A172 (cell line): ENCODE results near the gene MYH10. TPM values are rescaled to one million over a fixed set of nuclear protein-coding genes. Genes with fewer than 3 reads are reported as not detected.
A peak's percentile ranks its signal among the peaks of the same experiment; 100 is the strongest.
"Not testable (repeated sequence)": the region's sequence is repeated elsewhere in the genome, so short reads cannot be mapped to it uniquely, and the experiment has no call there.

Experiments
- DNase-seq: peaks from one replicate; pipeline ENCODE4 v3.0.0-alpha.2; 2015; ENCODE audit warnings: low spot score
- total RNA-seq: library from RNA; depleted of rRNA; stranded (reverse); fragments of >200 nt; shearing (Covaris generic); gene quantifications from 2 replicates; pipeline ENCODE4 v1.2.3, GENCODE V29; 2014

Gene MYH10
- total RNA-seq, 1 experiment from 2014 or later = 72.1 TPM

DNA sequence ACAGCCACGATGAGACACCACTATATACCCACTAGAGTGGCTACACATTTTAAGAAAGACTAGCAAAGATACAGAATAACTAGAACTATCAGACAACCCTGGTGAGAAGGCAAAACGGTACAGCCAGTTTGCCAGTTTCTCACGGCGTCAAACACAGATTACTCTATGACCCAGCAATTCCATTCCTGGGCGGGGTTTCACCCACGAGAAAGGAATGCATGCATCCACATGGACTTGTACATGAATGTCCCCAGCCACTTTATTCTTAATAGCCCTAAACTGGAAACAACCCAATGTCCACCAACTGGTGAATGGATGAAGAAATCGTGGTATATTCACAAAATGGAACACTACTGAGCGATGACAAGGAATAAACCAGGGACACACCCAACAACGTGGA, 74.5 kb downstream of the MYH10 start:
- DNase-seq = peak; percentile 40

DNA sequence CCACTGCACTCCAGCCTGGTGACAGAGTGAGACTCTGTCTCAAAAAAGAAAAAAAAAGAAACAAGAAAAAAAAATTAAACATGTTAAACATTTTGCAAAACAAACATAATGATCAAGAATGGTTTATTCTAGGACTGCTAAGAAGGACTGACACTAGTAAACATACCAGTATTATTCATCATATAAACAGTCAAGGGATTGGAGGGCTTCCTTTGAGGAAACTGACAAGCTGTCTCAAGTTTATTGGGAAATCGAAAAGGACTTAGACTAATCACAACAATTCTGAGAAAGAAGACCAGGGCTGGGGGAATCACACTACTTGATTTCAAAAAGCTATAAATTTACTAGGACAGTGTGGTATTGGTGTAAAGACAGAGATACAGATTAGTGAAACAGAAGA, 75.5 kb downstream of the MYH10 start:
- DNase-seq = no peak

DNA sequence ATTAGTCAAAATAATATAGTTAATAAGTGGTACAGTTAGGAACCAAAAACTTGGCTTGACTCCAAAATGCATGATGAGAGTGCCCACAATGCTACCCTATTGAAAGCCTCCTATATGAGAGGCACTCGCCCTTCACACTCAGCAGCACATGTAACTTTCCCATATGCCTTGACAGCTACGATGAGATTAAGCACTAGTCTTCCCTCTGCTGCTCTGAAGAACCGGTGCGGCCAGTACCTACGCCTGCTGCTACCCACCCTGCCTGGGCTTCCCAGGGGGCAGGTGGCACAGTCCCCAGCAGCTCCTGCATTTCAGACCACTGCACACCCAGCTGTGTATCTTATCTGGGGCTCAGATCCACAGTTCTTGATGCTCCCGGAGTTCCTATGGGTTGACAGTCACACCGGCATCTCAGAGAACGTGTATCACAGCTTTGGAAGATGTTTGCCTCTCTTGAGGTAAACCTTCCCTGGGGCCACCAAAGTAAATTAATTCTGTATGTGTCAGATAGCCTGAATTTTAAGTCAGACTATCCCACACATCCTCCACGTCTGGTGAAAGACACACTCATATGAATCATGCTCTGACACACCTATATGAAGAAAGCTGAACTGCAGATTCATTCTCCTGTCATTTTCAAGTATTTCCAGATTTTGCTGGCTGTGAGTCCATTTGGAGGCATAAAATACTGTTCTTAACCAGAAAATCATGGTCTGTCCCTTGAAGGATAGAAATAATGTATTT, 77.8 kb downstream of the MYH10 start:
- no peak for DNase-seq

DNA sequence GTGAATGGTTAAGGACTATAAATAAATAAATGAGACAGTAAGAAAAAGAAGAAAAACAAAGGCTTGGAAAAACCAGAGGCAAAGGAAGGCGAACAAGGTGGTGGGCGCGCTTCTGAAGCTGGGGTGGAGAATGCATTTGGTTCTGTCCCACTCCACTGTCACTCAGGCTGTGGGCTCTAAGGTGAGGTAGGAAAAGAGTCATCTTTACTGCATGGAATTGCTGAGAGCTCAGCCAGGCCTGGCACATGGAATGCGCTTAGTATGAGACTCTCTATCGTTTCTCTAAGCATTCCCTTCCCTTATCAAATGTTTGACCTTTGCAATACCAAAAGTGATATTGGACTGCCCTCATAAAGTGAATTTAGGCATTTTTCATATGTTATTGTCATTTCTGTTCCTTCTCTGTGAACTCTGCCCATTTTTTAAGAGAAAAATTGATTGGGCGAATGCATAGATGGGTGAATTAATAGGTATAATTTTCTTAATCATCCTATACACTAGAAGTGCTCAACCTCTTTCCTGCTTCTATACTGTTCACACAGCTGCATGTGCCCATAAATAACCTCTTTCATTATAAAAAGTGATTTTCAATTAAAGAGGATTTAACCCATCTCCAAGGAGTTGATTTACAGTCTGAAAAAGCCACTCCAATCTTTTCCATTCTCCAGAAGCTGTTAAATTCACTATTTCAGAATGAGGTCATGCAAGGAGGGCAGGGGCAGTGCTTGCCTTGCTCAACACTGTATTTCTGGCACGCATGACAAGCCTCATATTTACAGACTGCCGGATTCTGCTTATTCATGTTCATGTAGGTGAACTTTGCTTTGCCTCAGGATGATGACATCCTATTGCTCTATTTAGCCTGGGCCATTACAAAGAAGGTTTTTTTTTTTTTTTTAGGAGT, 87.7 kb downstream of the MYH10 start:
- DNase-seq = no peak

DNA sequence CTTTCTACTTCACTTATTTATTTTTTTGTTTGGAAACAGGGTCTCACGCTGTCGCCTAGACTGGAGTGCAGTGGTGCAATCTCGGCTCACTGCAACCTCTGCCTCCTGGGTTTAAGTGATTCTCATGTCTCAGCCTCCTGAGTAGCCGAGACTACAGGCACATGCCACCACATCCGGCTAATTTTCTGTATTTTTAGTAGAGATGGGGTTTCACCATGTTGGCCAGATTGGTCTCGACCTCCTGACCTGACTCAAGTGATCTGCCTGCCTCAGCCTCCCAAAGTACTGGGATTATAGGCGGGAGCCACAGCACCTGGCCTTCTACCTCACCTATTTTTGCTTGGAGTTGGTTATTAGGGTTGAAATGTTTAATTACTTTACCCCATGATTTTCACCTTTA, 90.5 kb downstream of the MYH10 start:
- DNase-seq = not testable (repeated sequence)

DNA sequence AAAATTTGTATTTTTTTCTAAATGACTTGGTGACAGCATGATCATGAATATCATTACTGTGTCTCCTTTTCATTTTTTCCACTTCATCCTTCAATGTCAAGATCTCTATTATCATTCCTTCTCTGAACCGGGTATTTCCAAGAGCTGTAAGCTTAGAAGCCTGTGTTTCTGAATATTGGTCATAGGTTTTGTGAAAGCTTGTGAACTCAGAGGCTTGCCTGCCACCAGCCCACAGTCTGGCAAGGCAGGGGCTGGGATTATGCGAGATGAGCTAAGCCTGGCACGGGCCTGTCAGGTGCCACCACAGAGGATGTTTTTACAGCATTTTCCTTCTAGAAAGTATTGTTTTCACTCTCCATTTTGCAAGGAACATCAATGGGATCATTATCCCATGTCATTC, 92.8 kb downstream of the MYH10 start:
- DNase-seq = no peak

DNA sequence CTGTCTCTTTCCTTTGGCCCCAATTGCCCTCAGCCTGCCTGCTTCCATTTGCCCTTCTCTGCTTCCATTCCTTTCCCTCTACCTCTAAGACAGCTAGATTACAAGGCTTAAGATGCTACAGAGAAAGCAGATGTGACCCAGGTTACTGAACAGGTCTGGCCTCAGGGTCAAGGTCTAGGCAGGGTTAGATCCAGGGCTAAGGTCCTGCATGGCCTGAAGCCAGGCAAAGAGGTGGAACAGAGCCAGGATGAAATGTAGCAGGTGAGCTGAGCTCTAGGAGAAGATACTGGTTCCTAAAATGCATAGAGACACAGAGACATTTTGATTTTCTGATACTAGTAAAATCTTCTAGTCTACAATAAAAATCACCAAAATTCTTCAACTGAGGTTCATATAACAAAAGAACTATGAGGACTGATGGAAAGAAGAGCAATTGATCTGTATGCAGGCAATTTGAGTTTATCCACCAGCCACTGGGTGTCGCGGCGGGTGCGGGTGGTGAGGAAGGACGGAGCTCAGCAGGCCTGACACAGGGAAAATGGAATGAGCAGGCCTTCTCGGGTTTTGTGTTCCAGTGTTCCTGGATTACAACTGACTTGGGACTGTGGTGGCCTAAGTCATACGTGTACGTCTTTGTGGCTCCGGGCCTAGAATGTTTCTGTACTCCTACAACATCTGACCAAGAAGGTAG, 95.9 kb downstream of the MYH10 start:
- no peak for DNase-seq

DNA sequence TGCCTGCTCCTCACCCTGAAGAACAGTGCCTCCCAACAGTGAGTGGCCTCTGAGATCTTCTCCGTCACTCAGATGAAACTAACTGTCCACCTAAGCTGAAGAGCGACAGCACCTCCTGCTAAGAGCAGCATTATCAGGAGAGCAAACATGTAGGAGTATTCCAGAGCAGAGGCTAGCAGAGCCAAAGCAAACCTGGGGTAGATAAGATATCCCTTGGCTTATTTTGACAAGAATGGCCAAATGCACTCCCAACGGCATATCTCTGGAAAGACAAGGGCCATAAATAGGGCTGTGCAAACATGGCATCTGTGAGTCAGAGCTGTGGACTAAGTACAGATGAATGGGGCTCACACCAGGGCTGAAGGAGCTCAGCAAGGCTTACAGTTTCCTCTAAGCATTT, 98.5 kb downstream of the MYH10 start:
- DNase-seq = no peak

DNA sequence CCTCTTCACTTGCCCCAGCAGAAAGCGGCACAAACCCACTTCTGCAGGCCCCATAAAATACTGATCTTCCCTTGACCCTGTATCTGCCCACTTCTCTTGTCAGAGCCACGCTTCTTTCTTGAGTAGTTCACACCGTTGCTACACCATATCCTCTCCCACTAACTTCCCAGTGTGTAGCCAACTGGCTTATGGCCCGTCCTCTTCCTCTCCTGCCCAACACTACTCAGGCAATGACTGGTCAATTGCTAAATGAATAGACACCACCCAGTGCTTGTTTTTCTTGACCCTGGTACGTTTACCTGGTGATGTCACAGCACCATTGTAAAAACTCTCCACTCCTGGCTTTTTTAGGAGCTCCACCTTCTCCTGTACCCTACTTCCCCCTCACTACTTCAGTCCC, 107.9 kb downstream of the MYH10 start:
- no peak for DNase-seq

DNA sequence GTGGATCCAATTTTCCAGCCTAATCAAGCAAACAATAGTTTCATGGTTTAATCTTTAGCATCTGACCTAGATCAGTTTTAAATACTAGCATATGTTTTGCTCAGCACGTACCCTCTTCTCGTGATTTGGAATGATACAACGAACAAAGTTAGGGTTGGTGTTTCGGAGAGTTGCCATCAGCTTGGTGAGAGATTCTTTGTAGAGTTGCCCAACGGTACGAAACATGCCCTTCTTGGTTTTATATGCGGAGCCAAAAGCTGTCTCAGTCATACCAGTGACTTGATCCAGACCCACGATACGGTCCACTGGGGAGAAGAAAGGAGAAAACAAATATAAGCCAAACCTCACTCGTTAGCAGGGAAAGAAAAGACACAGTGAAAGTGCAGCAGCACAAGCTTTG, 109.5 kb downstream of the MYH10 start:
- no peak for DNase-seq

DNA sequence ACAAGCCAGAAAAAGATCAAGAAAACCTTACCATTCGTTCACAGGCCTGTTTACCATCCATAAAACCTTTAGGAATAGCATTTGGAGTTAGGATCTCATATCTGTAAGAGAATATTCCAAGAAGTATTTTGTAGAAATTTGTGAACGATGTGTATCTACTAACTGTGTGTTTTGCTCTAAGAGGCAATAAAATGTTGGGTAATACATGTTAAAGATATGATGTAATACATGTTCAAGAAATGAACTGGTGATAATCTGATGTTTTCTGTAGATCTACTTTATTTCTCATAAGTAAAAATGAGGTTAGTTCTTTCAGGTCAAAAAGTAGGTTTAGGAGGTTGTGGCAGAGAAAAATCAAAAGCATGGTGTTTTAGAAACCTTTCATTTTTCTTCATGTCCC, 111.7 kb downstream of the MYH10 start:
- DNase-seq = no peak

DNA sequence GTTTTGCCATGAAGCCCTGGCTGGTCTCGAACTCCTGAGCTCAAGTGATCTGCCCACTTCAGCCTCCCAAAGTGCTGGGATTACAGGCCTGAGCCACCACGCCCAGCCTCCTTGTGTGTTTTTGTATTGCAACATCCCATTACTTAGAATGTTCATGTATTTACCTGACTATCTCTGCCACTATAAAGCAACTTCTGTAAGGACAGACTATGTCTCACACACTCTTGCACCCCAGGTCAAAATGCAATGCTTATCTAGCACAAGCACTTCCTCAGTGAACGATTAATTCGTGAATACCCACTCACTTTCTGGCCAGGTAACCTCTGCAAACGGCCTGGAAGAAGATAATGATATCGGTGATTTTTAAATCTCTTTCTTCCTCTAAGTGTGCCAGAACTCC, 112.2 kb downstream of the MYH10 start:
- no peak for DNase-seq

DNA sequence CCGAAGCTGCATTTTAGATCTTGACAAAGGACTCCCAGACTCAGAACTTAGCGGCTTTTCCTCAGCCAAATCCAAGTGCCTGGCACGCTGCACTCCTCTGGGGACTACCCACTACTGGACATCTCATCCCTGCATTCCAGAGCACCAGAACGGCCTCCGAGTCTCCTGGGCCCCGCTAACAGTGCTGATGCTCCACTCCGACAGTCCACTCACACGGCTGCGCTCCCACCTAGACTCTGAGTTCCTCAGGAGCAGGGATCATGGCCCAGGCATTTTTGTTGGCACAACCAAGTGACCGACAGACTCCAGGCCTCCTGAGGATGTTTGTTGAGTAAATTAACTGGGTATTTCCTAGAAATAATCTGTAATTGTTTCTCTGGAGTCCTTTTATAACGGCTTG, 115.7 kb downstream of the MYH10 start:
- DNase-seq = no peak

DNA sequence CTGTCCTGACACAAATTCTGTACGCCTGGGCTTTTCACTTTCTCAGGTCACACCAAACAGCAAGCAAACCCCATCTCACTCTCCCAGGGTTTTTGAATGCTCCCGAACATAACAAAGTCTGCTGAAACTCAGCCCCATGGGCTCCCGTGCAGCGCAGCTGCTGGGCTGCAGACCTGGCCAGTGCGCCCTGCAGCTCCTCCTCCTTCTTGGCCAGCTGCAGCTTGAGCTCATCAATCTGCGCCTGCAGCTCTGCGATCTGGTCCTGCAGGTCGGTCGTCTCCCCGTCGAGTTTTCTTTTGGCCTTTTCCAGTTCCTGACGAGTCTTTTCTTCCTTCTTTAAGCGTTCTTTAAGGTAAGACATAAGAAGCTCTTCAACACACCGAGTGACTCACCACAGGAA, 124.4 kb downstream of the MYH10 start:
- DNase-seq = no peak

DNA sequence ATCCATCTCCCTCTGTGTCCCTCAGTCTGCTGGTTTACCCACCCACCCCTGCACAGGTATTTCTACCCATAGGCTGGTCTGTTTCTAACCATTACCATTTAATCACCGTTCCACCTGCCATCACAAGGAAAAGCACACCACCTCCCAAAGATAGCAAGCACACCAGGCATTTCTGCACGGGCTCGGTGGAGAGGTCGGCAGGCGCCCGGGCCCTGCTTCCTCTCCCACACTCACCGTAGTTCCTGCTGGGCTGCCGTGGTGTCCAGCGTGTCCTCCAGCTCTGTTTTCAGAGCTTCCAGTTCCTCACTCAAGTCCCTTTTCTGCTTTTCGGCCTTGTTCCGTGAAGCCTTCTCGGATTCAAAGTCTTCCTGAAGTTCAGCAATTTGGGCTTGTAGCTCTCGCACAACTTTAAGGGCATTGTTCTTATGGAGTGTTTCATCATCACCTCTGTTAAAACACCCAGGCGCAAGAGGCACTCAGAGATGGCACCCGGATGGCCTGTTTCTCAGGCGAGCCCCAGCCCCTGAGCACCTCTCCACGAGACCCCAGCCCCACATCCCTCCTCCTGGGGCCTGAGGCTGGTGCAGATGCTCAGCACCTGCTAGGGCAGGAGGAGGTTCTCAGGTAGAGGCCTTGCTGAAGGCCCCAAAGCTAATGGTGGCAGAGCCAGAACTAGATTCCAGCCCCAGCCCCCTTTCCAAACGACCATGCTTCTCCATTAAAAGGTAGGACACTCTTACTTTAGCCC, 125.9 kb downstream of the MYH10 start:
- DNase-seq = no peak

DNA sequence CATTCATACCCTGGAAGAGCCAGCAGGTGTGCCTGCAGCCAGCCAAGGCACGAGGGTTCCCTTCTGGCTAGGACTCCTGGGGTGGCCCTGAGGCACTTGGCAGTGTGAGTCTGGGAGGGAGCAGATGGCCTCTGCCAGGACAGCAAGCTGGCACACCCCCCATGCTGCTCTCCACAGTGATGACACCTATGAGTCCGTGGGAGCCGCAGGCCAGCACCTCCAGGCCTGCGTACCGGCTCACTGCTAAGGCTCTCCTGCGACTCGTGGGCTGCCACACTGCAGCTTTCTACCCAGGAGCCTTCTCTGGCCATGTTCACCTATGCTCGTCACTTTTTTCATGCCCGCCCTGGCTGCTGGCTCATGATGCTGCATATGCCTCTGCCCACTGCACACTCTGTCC, 126.7 kb downstream of the MYH10 start:
- DNase-seq = no peak

DNA sequence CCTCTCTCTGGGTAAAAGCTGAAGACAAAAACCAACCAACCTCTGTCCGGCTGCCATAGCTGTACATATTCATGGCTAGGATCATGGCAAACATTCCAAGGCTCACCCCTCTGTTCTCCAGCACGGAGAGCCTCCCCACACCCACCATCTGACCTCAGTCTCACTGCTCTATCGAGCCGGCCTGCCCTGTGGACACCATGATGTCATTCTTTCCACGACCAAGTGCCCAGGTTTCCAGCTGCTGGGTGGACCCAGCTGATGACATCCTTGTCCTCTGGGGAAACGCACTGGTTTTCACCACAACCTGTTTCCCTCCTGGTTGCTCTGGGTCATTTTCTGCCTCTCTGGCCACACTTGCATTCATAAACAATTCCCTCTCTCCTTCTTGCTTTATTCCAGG, 127.2 kb downstream of the MYH10 start:
- no peak for DNase-seq

DNA sequence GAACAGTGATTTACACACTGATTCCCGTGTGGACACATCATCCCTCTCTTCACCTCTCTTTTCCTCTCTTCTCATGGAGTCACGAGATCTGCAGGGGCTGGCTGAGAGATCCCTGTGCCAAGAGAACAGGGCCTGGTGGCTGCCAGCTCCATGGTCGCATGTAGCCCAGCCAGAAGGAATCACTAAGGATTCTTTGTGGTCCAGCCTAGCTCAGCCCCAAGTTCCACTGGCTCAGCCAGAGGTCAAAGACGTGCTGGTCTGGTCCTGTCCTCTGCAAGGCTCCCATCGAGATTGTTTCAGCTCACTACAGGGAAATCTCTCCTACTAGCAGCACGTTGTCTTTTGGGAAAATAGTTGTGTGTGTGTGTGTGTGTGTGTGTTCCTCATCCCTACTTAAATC, 128.4 kb downstream of the MYH10 start:
- DNase-seq = no peak

DNA sequence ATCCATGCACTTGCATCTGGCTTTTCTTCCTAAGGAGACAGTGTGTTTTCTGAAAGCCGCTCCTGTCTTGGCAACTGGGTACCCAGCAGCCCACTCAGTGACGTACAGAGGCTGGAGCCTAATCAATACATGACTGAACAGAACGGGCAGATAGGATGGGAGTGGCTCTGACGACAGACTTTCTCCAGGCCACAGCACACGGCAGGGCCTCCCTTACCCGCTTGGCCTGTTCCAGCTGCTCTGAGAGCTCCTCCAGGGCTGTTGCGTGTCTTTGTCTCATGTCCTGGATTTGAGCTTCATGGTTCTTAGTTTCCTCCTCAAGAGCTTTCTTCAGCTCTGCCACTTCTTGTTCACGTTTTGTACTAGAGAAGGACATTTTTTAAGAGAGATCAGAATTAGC, 129.9 kb downstream of the MYH10 start:
- DNase-seq = no peak

DNA sequence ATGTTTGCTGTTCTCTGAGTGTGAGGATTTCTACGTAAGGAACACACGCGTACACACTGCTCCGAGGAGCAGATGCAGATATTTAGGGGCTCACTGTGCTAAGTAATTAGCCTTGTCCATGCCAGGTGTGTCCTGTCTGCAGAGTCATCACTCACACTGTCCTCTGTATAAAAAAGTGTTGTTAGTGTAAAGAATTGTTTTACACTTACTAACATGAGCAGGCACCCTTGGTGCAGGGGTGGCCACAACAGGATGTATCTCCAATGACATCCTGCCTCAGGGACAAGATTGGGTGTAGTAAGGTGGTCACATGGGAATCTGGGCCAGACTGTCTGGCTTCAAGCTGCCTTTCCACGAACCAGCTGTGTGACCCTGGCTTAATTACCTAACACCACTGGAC, 130.9 kb downstream of the MYH10 start:
- no peak for DNase-seq

DNA sequence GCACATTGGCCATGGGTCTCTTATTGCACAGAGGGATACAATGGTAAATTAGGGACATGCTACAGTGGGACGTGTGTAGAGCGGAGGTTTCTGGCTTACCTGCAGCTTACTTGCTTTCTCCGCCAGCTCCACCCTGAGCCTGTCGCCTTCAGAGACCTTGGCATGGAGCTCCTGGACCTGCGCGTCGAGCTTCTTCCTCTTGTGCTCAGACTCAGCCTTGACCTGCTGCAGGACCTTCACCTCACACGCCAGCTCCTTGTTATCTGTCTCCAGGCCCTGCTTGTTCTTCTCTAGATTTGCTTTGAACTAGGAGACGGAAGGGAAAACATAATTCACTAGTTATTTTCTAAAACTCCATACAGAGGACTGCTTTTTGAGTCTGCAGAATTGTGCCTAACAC, 131.4 kb downstream of the MYH10 start:
- no peak for DNase-seq

DNA sequence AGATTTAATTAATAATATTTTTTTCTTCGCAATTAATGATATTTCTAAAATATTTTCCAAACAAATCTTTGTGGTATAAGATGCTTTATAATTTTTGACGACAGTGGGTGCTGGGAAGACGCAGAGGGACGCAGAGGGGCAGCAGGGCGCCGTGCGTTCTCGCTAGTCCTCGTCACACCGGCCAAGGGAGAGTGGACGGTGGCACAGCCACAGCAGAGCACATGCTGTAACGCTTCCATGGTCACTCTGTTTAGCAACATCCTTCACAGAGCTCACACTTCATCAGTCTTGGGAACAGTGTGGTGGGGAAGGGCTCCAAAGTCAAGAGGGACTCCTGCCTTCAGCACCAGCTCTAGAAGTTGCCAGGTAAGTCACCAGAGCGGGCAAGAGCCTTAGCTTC, 134.4 kb downstream of the MYH10 start:
- no peak for DNase-seq
